Skeletal muscle satellite cell (primary cell): ENCODE measurements around the gene RNGTT.
A peak's percentile ranks its signal among the peaks of the same experiment; 100 is the strongest.

ENCODE experiments used
- H3K27me3 ChIP-seq: 2 replicates; pipeline ENCODE4 v1.7.0; 2013; ENCODE audit warnings: low read length; ENCODE audit not compliant: control insufficient read depth, insufficient read depth
- H3K36me3 ChIP-seq: 2 replicates; pipeline ENCODE4 v1.7.0; 2013; ENCODE audit warnings: mild to moderate bottlenecking, control low read depth, low read length; ENCODE audit not compliant: insufficient read depth
- H3K4me1 ChIP-seq: 2 replicates; pipeline ENCODE4 v1.7.0; 2013; ENCODE audit warnings: low read length; ENCODE audit not compliant: control insufficient read depth, insufficient read depth
- H3K4me2 ChIP-seq: 2 replicates; pipeline ENCODE4 v1.7.0; 2013; ENCODE audit warnings: mild to moderate bottlenecking, low read length
- H3K4me3 ChIP-seq: 2 replicates; pipeline ENCODE4 v1.7.0; 2013; ENCODE audit warnings: low read length
- H3K9ac ChIP-seq: 2 replicates; pipeline ENCODE4 v1.7.0; 2013; ENCODE audit warnings: mild to moderate bottlenecking, low read depth, low read length, moderate library complexity
- H3K9me3 ChIP-seq: replicated peaks from 2 replicates; pipeline ENCODE4 v1.7.0; 2013; ENCODE audit warnings: mild to moderate bottlenecking, control low read depth, low read length

The RNGTT gene

GRCh38 chr6:88599571-88599970 is 363.8 kb downstream of the RNGTT start:
- no peak overlapping the region for H3K4me2 ChIP-seq
- no peak overlapping the region for H3K4me3 ChIP-seq
- H3K9ac ChIP-seq, result no peak overlapping the region
- H3K9me3 ChIP-seq, result no peaks in the 10 kb centered on the region
- peaks cover 26% of the 10 kb centered on the region for H3K27me3 ChIP-seq
- no peaks in the 10 kb centered on the region for H3K4me1 ChIP-seq
- no peaks in the 10 kb centered on the region for H3K36me3 ChIP-seq

- Histone ChIP-seq H3K4me2 (no peak overlapping the region), H3K4me1 (no peaks in the 10 kb centered on the region), H3K4me3 (no peak overlapping the region), H3K27me3 (peaks cover 29% of the 10 kb centered on the region), H3K36me3 (no peaks in the 10 kb centered on the region), H3K9me3 (no peaks in the 10 kb centered on the region), H3K9ac (no peak overlapping the region)
These were observed 366.6 kb downstream of the RNGTT start for GRCh38 chr6:88596801-88597200.

- Histone ChIP-seq H3K27me3 (peaks cover 51% of the 10 kb centered on the region), H3K9me3 (no peaks in the 10 kb centered on the region)
These were observed 374.5 kb downstream of the RNGTT start for GRCh38 chr6:88588938-88589337.

GRCh38 chr6:88587150-88587520 is 376.3 kb downstream of the RNGTT start:
- Histone ChIP-seq H3K9ac (no peak overlapping the region), H3K4me2 (peak overlapping the region; percentile 68), H3K27me3 (peaks cover 52% of the 10 kb centered on the region), H3K4me1 (peaks cover 7% of the 10 kb centered on the region), H3K36me3 (no peaks in the 10 kb centered on the region), H3K9me3 (no peaks in the 10 kb centered on the region), H3K4me3 (no peak overlapping the region)

More at GRCh38 chr6:88588938-88589337, 374.5 kb downstream of the RNGTT start:
- H3K4me1 ChIP-seq, result peaks cover 7% of the 10 kb centered on the region
- H3K9ac ChIP-seq, result no peak overlapping the region
- H3K4me2 ChIP-seq, result no peak overlapping the region
- H3K36me3 ChIP-seq, result no peaks in the 10 kb centered on the region
- no peak overlapping the region for H3K4me3 ChIP-seq

- Histone ChIP-seq H3K4me3 (no peak overlapping the region), H3K27me3 (peaks cover 48% of the 10 kb centered on the region), H3K4me2 (peak overlapping the region; percentile 68), H3K9ac (no peak overlapping the region), H3K9me3 (no peaks in the 10 kb centered on the region), H3K4me1 (peaks cover 7% of the 10 kb centered on the region), H3K36me3 (no peaks in the 10 kb centered on the region)
These were observed 376.9 kb downstream of the RNGTT start for GRCh38 chr6:88586371-88587149.

GRCh38 chr6:88585276-88585692 is 378.1 kb downstream of the RNGTT start:
- Histone ChIP-seq H3K9me3 (no peaks in the 10 kb centered on the region), H3K36me3 (no peaks in the 10 kb centered on the region), H3K4me1 (peaks cover 7% of the 10 kb centered on the region), H3K9ac (no peak overlapping the region), H3K27me3 (peaks cover 47% of the 10 kb centered on the region), H3K4me3 (no peak overlapping the region), H3K4me2 (no peak overlapping the region)

- Histone ChIP-seq H3K9me3 (no peaks in the 10 kb centered on the region), H3K27me3 (peaks cover 43% of the 10 kb centered on the region), H3K9ac (no peak overlapping the region), H3K36me3 (no peaks in the 10 kb centered on the region), H3K4me1 (peaks cover 7% of the 10 kb centered on the region), H3K4me3 (no peak overlapping the region), H3K4me2 (no peak overlapping the region)
These were observed 378.7 kb downstream of the RNGTT start for GRCh38 chr6:88584581-88585275.

- H3K4me3 ChIP-seq, result no peak overlapping the region
- no peak overlapping the region for H3K9ac ChIP-seq
- H3K4me1 ChIP-seq, result no peaks in the 10 kb centered on the region
- no peaks in the 10 kb centered on the region for H3K9me3 ChIP-seq
- H3K27me3 ChIP-seq, result peaks cover 26% of the 10 kb centered on the region
- H3K4me2 ChIP-seq, result no peak overlapping the region
- no peaks in the 10 kb centered on the region for H3K36me3 ChIP-seq
These were observed 386.0 kb downstream of the RNGTT start for GRCh38 chr6:88577461-88577860.

GRCh38 chr6:88575536-88575935 is 387.9 kb downstream of the RNGTT start:
- Histone ChIP-seq H3K9ac (no peak overlapping the region), H3K27me3 (peaks cover 31% of the 10 kb centered on the region), H3K4me2 (no peak overlapping the region), H3K4me3 (no peak overlapping the region), H3K36me3 (no peaks in the 10 kb centered on the region), H3K4me1 (no peaks in the 10 kb centered on the region), H3K9me3 (no peaks in the 10 kb centered on the region)

- Histone ChIP-seq H3K4me2 (no peak overlapping the region), H3K4me3 (no peak overlapping the region), H3K9ac (no peak overlapping the region)
These were observed 388.8 kb downstream of the RNGTT start for GRCh38 chr6:88574651-88575050.

GRCh38 chr6:88574031-88574430 is 389.4 kb downstream of the RNGTT start:
- no peaks in the 10 kb centered on the region for H3K36me3 ChIP-seq
- H3K27me3 ChIP-seq, result peaks cover 28% of the 10 kb centered on the region
- no peaks in the 10 kb centered on the region for H3K9me3 ChIP-seq
- no peaks in the 10 kb centered on the region for H3K4me1 ChIP-seq
- H3K4me3 ChIP-seq, result no peak overlapping the region
- H3K4me2 ChIP-seq, result no peak overlapping the region
- no peak overlapping the region for H3K9ac ChIP-seq

More at GRCh38 chr6:88574651-88575050, 388.8 kb downstream of the RNGTT start:
- Histone ChIP-seq H3K27me3 (peaks cover 31% of the 10 kb centered on the region), H3K4me1 (no peaks in the 10 kb centered on the region), H3K9me3 (no peaks in the 10 kb centered on the region), H3K36me3 (no peaks in the 10 kb centered on the region)
